ENCODE results near the gene HAPLN1.
"Not testable (repeated sequence)": the region's sequence is repeated elsewhere in the genome, so short reads cannot be mapped to it uniquely, and the experiment has no call there.

HAPLN1 gene

DNA sequence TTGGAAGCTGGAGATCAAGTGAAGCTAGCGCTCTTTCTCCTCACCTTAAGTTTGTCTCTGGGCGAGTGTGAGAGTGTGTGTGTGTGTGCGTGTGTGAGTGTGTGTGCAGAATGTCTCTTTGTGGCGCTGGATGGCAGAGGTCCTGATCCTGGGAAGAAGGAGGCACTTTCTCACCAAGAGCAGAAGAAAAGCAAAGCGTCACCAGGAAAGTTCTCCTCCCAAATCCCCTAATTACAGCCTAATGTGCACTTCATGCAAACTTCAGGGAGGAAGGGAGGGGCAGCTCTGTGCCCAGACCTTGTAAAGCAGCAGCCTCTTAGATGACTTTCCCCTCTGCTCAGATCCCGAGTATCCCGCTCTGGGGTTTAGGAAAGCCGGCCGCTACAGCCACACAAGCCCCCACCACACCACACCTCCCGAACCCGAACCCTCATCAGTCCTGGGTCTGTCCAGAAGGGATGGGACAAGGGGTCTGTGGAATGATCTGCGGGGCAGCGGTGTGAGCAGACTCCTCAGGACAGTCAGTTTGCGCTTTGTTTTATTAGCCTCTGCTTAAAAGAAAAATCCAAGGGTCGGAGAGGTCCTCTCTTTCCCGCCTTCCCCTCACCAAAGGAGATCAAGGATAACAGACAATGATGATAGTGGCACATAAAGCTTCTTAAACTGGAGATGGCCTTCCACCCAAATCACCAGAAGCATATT lies at the start of gene HAPLN1:
Gene HAPLN1, minus strand, starts transcription at position 20 of the 702 bp plus-strand sequence. CDS start 47,332 bp downstream, outside the sequence.
- no peak for DNase-seq

DNA sequence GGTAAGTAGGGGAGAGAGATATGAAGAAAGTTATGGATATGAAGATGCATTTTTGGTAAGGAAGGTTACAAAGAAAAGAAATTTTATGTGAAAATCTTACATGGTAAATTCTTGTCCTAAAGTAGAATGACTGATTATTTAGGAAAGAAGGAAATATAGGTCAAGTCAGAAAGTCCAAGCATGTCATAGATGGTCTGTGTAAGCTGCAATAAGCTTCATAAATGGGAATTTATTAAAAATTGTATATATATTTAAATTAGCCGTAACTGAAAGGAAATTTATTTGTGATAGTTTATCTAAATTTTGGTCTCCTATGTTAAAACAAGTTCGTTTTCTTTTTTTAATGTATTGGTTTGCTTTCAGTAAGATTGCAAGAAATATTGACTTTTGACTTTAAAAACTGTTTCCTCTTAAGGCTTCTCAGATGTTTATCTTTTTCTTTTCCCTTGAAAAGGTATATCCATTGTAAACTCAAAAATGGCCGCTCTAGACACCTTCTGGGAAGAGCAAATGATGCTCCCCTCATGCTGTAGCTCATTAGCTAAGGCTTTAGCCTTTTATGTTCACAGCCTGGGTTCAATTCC lies 46.8 kb upstream of the HAPLN1 start:
- no peak for DNase-seq

DNA sequence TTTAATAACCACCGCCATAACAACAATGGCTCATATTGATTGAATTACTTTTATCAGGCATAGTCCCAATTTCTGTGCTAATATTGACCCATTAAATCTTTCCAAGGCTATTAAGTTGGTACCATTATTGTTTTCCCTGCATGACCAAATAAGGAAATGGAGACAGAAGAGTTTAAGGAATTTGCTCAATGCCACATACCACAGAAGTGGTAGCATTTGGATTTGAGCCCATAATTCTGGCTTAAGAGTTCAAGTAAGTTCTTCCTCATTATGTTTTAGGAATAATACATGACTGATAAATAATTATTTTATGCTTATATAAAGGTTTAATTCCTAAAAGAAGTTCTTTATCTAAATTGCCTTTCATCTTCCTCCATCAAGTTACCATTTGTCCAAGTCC lies 43.4 kb upstream of the HAPLN1 start:
- no peak for DNase-seq

DNA sequence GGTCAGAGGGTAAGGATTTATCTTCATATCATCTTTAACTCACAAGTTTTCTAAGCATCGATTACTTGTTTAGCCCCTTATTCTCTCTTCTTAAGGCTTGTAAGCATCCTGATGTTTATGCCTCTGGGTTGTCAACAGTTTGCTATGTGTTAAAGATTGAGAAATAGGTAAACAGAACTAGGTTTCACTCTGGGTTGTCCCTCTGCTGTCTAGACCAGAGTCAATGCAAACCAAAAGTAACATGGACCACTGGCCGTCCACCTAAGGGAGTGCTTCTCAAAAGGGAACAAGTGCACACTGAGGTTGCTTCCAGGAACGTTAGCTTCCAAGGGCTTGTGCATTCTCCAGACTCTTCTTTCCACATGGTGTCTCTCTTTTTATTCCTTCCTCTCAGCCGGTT lies 39.9 kb upstream of the HAPLN1 start:
- no peak for DNase-seq

DNA sequence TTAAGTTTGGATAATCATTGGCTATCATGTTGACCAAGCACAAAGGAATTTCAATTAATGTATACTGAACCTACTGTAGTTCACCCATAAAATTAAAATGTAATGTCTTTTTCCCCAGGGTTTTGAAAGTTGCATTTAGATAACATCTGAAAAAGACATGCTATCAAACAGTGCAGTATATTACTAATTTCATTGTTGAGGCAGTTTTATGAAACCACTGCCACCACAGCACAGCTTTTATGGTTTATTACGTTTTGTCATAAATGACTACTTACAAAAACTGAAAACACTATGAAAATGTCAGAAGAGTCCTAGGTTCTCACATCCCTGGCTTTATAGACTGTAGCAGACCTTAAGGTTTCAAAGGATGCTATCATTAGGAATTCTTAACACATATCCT lies 32.0 kb upstream of the HAPLN1 start:
- DNase-seq, result no peak

DNA sequence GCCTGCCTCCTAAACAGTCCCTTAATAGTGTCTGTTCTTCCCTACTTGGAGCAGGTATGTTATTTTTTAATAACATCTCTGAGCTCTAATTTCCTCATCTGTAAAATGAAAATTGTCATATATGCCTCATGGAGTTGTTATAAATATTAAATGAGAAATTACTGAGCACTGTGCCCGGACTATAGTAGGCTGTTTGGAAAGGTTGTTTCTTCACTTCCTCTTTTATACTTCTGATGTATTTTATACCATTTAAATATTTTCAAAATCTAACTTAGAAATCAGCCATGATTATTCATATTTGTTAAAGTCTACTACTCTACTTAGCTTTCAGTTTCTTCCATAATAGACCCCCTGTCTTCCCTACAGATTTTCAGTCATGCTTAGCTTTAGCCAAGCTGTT lies 30.5 kb upstream of the HAPLN1 start:
- DNase-seq, result no peak

DNA sequence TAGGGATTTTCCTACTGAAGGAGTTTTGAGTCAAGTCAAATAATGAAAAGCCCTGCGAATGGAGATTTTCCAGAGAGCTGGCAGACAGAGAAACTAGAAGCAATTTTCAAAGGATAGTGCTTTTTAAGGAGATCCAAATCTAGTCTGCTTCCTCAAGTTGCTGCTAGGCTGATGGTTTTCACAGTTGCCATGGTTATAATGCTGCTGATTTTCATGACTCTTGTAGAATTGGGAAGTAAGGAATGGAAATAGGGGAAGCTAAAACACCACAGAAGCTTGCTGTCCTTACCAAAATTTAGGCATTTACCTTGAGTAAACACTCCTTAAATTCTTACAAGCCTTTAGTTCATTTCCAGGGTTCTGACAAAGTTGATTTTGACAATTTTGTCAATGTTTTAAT lies 30.1 kb upstream of the HAPLN1 start:
- DNase-seq, result no peak

DNA sequence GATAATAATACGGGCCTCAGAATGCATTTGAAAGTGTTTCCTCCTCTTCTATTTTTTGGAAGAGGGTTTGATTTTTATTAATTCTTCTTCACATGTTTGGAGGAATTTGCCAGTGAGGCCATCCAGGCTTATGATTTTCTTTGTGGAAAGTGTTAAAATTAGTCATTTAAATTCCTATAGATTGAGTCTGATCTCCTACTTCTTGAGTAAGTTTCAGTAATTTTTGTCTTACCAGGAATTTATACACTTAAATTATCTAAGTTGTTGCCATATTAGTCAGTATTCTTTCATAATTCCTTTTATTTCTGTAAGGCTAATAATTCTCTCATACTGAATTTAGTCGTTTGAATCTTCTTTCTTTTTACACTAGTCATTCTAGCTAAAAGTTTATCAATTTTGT lies 25.2 kb upstream of the HAPLN1 start:
- DNase-seq, result no peak

DNA sequence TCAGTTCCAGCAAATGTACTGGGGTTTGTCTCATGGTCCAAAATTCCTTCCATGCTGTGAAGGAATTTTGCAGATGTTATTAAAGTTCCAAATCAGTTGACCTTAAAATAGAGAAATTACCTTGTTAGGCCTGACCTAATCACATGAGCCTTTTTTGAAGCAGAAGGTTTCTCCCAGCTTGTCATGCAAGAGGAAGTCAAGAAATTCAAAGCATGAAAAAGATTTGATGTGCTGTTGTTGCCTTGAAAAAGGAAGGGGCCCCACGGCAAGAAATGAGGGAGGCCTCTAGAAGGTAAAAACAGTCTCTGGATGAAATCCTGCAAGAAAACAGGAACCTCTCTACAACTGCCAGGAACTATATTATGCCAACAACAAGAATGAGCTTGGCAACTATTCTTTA lies 24.2 kb upstream of the HAPLN1 start:
- DNase-seq, result no peak

DNA sequence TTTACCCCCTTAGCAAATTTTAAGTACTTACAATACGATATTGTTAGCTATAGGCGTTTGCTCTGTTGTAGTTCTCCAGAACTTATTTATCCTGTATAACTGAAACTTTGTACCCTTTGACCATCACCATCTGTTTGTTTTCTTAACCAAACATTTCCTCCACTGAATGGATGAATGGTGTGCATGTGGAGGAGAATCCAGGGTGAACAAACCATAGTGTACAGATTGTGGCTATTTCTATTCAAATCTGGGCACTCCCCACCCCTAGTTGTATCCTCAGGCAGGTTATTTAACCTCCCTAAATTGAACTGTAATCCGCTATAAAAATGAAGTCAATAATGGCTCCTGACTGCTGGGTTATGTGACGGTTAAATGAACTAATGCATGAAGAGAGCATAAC lies 21.4 kb upstream of the HAPLN1 start:
- DNase-seq, result no peak

DNA sequence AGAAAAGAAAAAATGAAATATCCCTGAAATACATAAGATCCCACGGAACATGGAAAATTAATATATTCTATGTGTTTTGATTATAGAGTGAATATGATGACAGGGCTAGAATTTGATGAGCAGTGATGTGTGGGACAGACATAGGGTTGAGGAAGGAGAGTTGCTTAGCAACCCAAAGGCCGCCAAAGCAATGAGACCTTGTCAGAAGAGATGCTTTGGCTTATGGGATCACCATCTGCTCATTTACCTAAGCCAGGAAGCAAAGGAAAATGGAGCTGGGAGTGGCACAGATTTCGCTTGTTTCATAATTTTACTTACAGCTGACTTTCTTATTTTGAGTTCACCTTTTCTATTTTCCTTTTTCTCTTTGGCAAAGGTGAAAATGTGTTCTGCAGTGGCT lies 20.9 kb upstream of the HAPLN1 start:
- DNase-seq, result no peak

DNA sequence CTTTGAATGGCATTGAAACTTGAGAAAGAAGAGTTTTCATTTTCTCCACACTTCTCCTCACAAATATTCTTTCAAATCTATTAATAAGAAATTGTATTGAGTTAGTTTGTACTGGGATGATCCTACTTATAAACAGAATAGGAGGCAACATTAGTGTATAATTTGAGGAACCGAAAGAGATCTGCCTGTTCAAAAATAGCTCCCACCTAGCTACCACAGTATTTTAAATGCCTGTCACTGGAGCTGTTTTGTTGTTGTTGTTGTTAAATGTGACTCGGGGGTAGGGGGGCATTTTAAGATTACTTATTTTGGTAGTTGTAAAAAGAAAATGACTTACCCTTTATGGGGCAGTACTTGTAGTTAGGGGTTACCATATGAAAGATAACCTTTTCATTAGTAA lies 20.1 kb upstream of the HAPLN1 start:
- no peak for DNase-seq

DNA sequence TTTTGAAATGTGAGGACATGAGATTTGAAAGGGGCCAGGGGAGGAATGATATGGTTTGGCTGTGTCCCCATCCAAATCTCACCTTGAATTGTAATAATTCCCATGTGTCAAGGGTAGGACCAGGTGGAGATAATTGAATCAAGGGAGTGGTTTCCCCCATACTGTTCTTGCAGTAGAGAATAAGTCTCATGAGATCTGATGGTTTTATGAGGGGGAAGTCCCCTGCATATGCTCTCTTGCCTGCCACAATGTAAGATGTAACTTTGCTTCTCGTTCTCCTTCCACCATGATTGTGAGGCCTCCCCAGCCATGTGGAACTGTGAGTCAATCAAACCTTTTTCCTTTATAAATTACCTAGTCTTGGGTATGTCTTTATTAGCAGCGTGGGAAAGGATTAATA lies 15.5 kb upstream of the HAPLN1 start:
- DNase-seq, result not testable (repeated sequence)

DNA sequence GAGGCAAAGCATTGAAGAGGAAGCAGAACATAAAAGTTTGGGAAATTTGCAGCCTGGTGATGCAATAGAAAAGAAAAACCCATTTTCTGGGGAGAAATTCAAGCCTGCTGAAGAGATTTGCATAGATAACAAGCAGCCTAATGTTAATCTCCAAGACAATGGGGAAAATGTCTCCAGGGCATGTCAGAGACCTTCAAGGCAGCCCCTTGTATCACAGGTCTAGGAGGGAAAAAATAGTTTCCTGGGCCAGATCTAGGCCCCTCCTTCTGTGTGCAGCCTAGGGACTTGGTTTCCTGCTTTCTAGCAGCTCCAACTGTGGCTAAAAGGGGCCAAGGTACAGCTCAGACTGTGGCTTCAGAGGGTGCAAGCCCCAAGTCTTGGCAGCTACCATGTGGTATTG lies 14.4 kb upstream of the HAPLN1 start:
- DNase-seq, result not testable (repeated sequence)

DNA sequence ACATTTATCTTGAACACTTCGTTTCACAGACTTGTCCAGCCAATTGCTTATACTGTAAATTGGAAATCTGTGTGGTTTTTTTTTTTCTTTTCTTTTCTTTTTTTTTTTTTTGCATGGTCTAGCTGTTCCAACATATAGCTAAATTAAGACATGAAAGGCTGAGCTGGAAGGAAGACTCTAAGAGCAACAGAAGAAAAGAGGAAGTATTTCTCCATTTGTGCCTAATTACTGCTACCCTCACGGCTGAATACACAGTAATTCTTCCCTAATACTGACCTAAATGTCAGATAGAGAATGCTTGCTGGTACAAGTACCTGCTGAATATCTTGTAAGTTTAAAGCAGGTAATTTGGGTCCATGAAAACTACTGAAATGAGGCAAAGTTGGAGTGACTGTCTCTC lies 11.0 kb upstream of the HAPLN1 start:
- DNase-seq, result no peak

DNA sequence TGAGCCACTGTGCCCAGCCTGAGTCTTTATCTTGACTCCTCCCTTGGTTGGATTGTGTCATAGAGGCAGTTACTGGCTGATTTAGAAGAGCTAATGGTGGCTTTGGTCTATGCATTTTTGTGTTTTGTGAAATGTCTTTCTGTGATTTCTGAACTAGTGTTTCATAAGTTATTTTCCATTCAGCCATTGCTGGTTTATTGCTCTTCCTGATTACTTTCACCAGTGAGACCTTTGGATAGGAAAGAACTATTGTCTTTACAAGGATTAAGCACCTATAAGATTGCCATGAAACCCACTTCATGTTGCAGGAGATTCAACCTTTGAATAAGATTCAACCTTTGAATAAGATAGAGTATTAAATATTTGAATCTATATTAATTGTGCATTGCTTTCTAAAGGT lies 8.7 kb upstream of the HAPLN1 start:
- no peak for DNase-seq

DNA sequence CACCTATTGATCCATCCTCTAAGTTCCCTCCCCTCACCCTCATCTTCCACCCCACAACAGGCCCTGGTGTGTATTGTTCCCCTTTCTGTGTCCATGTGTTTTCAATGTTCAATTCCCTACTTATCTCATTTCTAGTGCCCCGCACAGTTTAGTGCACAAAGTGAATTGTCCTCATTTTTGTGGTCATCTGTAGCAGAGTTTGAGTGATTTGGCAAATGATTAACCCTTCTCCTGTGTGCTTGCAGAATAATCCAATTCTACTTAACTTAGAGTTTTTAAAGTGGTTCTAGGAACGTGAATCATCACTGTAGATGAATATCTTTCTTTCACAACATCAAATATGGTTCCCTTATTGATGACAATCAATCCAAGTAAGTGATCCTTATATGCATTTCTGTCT lies 6.3 kb upstream of the HAPLN1 start:
- DNase-seq, result no peak

DNA sequence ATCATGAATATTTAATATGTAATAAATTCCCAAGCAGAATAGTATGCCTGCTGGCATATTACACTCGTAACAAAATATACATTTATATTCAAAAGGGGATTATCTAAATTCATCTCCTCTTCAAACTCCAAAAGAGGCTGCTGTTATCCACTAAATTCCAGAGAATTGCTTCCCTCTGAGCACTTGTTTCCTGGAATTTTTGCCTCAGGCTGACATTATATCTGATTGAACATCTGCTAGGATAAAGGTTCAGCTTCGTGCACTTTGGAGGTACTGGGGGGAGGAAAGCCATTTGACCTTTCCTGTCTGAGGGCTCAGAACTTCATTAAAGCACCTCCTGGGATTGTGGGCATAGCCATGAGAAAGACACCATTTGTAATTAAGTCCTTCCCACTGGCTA lies 4.3 kb upstream of the HAPLN1 start:
- DNase-seq, result no peak

DNA sequence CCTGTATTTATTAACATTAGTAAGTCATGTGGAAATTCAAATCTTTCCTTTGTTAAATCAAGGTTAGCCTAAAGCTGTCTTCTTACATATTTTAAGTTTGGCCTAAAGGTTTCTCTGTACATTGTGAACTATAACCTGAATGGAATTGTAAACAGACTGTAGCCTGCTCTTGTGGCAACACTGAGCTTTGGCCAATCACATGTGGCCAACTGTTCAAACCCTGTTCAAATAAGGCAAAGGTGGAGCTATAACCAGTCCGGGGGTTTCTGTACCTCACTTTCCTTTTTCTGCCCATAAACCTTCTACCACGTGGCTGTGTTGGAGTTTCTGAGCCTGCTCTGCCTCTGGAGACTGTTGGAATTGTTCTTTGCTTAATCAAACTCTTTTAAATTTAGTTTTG lies 3.3 kb upstream of the HAPLN1 start:
- DNase-seq, result no peak

DNA sequence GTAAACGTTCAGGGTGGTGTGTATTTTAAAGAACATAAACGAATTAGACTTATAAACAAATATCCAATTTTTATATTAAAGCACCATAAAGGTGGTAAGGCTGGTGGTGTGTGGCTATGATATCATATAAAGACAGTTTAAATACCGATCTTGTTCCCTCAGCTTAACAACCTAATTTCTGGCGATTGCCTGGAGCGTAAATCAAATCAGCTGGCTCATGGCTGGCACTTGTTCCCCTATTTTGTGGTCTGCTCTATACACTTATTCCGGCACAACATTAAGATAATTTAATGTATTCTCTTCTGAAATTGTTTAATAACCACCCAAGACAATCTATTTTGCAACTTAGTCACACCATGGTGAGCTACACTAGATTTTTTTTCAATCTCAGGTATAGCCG lies 2.4 kb upstream of the HAPLN1 start:
- no peak for DNase-seq

DNA sequence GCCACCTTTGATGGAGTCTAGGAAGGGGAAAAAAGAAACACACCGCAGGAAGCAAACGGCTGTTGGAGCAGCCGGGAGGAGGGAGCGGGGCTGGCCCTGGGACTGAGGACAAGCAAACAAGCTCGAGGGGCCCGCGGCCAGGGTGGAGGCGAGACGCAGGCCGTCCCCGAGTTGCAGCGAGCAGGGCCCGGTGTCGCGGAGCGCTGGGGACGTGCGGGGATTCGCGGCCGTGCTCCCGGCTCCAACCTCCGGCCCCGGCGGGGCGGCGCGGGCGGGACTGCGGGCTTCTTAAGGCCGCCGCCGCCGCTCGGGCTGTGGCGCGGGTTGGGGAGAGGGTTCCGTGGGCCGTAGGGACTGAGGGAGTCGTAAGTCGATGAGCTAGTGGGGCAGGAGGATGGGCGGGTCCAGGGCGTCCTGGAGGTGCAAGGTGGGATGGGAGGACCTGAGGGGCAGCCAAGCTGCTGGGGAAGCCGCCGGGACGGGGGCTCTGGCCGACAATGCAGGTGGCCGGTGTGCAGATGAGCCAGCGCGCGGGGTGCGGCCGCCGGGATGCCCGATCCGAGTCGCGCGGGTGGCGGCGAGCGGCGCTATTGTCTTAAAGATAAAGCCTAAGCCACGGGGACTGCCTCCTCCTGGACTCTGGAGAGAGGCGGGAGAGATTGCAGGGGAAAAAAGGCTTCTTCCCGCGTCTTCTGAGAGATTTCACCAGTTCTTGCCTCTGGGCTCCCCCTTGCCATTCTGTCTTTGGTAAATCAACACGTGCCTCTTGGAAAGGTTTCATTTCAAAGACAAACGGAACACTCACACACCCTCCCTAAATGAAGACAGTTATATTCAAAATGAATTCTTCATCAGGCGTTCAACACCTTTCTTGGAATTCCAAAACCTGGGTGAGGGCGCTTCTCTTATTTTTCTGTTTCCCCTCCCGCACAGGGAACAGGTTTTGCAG lies 1.6 kb upstream of the HAPLN1 start:
- no peak for DNase-seq

DNA sequence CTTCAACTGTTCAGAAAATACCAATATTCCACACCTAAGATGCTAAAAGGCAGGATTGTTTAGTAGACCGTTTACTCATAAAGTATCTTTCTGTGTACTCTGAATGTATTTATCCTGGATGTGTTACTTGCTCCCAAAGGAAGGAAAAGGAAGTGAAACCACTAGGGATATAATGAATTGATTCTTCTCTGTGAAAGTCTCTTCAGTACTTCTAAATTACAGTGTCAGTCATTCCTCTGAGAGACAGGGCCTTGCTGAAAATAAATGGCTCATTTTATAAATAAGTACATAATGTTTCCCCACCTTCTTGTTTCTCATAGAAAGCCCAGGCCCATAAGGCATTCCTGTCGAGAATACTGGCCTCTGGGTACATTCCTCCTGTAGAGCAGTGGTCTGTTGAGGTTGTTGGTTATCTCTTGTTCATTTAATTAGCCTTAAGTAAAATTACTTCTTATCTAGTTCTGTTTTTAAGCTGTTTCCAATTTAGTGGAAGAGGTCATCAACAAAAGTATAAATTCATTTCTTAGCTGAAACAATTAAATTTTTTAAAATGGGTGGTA lies 1.6 kb downstream of the HAPLN1 start:
- DNase-seq, result no peak

DNA sequence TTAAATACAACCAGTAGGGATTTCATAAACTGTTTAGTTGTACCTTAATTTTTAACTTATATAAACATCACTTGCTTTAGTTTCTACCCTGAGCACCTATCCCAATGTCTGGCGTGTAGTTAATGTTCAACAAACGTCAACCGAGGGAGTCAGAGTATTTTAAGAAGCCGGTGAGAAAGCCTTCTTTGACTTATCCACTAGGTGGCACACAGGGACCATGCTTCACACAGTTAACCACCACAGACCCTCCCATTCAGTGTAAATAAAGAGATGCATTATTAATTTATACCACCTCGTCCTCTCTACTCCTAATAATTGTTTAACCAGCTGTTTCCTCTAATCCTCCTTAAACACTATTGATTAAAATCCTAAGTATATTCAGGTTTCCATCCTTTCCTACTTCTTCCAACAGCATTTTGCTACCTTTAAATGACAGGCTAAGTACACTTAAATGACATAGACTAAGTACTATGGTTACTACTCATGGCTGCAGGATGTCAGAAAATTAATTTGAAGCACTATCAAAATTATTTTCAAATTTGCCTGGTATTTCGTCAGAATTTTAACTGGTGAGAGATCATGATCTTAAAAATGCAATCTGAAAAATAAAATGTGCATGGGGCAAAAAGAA lies 2.3 kb downstream of the HAPLN1 start:
- DNase-seq, result no peak

All from activated naive CD4-positive, alpha-beta T cell treated with anti-CD3 and anti-CD28 coated beads, Interleukin-2, amount 50 U/mL, for 16 hours (primary cell).